SU-DHL-6 (cell line): ENCODE data around the gene FOSB.

ENCODE experiments used
- H2AFZ ChIP-seq: fragments of 200-600 bp; sonication (generic); 2 replicates; pipeline ENCODE4 v1.6.1; 2014; ENCODE audit warnings: low read depth, mild to moderate bottlenecking, moderate library complexity, mixed read lengths, antibody characterized with exemption, low read length; ENCODE audit not compliant: severe bottlenecking
- H3F3A ChIP-seq: fragments of 200-600 bp; shearing (Covaris generic); 2 replicates; pipeline ENCODE4 v1.6.0; 2016; ENCODE audit warnings: antibody characterized with exemption, mild to moderate bottlenecking; ENCODE audit not compliant: insufficient read depth
- H3K27ac ChIP-seq: fragments of 200-600 bp; sonication (generic); 2 replicates; pipeline ENCODE4 v1.5.1; 2016; ENCODE audit warnings: low read depth, mild to moderate bottlenecking, low read length, moderate library complexity, mixed read lengths
- H3K27me3 ChIP-seq: fragments of 200-600 bp; sonication (generic), shearing (Covaris generic); 2 replicates; pipeline ENCODE4 v1.6.0; 2014; ENCODE audit warnings: mild to moderate bottlenecking, low read length
- H3K36me3 ChIP-seq: fragments of 200-600 bp; sonication (generic); 2 replicates; pipeline ENCODE4 v1.6.1; 2014; ENCODE audit warnings: mild to moderate bottlenecking, low read length, mixed read lengths
- H3K4me2 ChIP-seq: fragments of 300-600, 200-600 bp; shearing (Covaris generic), sonication (generic); 2 replicates; pipeline ENCODE4 v1.6.0; 2014; ENCODE audit warnings: low read length, low read depth, mild to moderate bottlenecking; ENCODE audit not compliant: poor library complexity, severe bottlenecking
- H3K4me3 ChIP-seq: fragments of 200-600 bp; sonication (generic); 2 replicates; pipeline ENCODE4 v1.5.1; 2014; ENCODE audit warnings: antibody characterized with exemption, low read length, mild to moderate bottlenecking, mixed read lengths; ENCODE audit not compliant: insufficient read depth, poor library complexity, severe bottlenecking
- H3K79me2 ChIP-seq: fragments of 200-600 bp; sonication (generic); 2 replicates; pipeline ENCODE4 v1.6.1; 2014; ENCODE audit warnings: mild to moderate bottlenecking, low read length, moderate library complexity; ENCODE audit not compliant: insufficient read depth
- H3K9ac ChIP-seq: fragments of 200-600 bp; sonication (generic); 2 replicates; pipeline ENCODE4 v1.7.0; 2014; ENCODE audit warnings: mild to moderate bottlenecking, low read length
- H3K9me2 ChIP-seq: fragments of 200-600 bp; sonication (generic); replicated peaks from 2 replicates; pipeline ENCODE4 v1.6.1; 2014; ENCODE audit warnings: low read length; ENCODE audit not compliant: insufficient read depth
- H3K9me3 ChIP-seq: fragments of 200-600 bp; sonication (generic); 2 replicates; pipeline ENCODE4 v1.6.1; 2014; ENCODE audit warnings: low read length, mixed read lengths; ENCODE audit not compliant: insufficient read depth
- H4K20me1 ChIP-seq: fragments of 200-600 bp; sonication (generic); 2 replicates; pipeline ENCODE4 v1.6.1; 2014; ENCODE audit warnings: low read depth, mild to moderate bottlenecking, antibody characterized with exemption, low read length, moderate library complexity, mixed read lengths
- EZH2phosphoT487 ChIP-seq: fragments of 200-600 bp; sonication (generic), shearing (Covaris generic); conservative IDR thresholded peaks from 2 replicates; pipeline ENCODE4 v1.6.1; 2018; ENCODE audit warnings: mild to moderate bottlenecking, antibody characterized with exemption, low read length, moderate library complexity, mixed read lengths
- TF ChIP-seq, protein P1 (sequence below): fragments of 200-600 bp; sonication (generic); IDR thresholded peaks from one replicate; pipeline ENCODE4 v1.5.1; 2017; ENCODE audit warnings: antibody characterized with exemption, mild to moderate bottlenecking, low read length, moderate library complexity; ENCODE audit not compliant: insufficient read depth, poor library complexity, severe bottlenecking

The FOSB gene

DNA sequence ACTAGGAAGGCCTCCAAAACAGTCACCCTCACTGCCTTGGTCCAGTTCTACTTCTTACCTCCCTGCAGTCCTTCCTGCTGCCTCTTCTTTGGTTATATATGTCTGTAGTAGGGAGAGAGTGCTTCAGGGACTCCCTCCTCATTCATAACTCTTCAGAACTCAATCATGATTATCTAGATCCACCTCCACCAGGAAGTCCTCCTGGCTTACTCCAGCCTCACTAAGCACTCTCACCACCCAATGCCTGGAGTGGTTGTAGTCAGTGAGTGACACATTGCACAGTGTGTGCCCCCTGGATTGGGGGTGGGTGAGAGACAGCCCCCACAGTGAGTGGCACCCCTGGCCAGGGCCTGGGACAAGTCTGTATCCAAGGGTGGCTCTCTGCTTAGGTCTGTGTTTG is 10.0 kb upstream of the FOSB start:
- H3K79me2 ChIP-seq: no peaks in the 10 kb centered on the region
- no peaks in the 10 kb centered on the region for H3K9me2 ChIP-seq
- TF ChIP-seq, protein P1, sequence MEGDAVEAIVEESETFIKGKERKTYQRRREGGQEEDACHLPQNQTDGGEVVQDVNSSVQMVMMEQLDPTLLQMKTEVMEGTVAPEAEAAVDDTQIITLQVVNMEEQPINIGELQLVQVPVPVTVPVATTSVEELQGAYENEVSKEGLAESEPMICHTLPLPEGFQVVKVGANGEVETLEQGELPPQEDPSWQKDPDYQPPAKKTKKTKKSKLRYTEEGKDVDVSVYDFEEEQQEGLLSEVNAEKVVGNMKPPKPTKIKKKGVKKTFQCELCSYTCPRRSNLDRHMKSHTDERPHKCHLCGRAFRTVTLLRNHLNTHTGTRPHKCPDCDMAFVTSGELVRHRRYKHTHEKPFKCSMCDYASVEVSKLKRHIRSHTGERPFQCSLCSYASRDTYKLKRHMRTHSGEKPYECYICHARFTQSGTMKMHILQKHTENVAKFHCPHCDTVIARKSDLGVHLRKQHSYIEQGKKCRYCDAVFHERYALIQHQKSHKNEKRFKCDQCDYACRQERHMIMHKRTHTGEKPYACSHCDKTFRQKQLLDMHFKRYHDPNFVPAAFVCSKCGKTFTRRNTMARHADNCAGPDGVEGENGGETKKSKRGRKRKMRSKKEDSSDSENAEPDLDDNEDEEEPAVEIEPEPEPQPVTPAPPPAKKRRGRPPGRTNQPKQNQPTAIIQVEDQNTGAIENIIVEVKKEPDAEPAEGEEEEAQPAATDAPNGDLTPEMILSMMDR: no peak
- TF ChIP-seq EZH2phosphoT487: no peak
- no peak overlapping the region for H3K27ac ChIP-seq
- H4K20me1 ChIP-seq: no peaks in the 10 kb centered on the region
- no peaks in the 10 kb centered on the region for H3K36me3 ChIP-seq
- no peak overlapping the region for H3K9ac ChIP-seq
- no peak overlapping the region for H3K4me2 ChIP-seq
- H3K9me3 ChIP-seq: no peaks in the 10 kb centered on the region
- no peaks in the 10 kb centered on the region for H3F3A ChIP-seq
- no peaks in the 10 kb centered on the region for H3K27me3 ChIP-seq
- no peak overlapping the region for H2AFZ ChIP-seq
- no peak overlapping the region for H3K4me3 ChIP-seq

DNA sequence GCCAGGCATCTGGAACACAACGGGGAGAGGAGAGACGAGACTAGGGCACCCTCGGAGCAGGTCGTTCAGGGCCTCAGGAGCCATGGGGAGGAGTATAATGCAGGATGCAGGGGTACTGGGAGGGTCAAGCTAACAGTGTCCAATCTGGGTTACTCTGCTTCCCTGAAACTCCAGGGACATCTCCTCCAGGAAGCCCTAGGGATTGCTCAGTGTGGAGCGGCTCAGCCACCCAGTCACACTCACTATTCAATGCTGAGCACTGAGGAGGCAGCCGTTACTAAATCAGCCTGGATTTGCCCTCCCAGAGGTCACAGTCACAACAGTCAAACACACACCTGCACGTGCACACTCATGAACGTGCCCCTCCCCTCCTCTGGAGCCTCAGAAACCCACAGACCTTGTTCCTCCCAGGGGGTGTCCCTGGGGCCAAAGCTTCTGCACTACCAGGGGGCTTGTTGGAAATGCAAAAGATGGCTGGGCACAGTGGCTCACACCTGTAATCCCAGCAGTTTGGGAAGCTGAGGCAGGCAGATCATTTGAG is 6.9 kb upstream of the FOSB start:
- no peak overlapping the region for H3K4me3 ChIP-seq
- H3K9ac ChIP-seq: no peak overlapping the region
- no peak overlapping the region for H3K27ac ChIP-seq
- no peaks in the 10 kb centered on the region for H3K9me2 ChIP-seq
- H3K79me2 ChIP-seq: no peaks in the 10 kb centered on the region
- H3K27me3 ChIP-seq: no peaks in the 10 kb centered on the region
- H3K9me3 ChIP-seq: no peaks in the 10 kb centered on the region
- H3K4me2 ChIP-seq: no peak overlapping the region
- TF ChIP-seq, protein P1: no peak
- no peak for TF ChIP-seq EZH2phosphoT487
- no peaks in the 10 kb centered on the region for H3K36me3 ChIP-seq
- no peaks in the 10 kb centered on the region for H3F3A ChIP-seq
- H4K20me1 ChIP-seq: no peaks in the 10 kb centered on the region
- H2AFZ ChIP-seq: no peak overlapping the region

DNA sequence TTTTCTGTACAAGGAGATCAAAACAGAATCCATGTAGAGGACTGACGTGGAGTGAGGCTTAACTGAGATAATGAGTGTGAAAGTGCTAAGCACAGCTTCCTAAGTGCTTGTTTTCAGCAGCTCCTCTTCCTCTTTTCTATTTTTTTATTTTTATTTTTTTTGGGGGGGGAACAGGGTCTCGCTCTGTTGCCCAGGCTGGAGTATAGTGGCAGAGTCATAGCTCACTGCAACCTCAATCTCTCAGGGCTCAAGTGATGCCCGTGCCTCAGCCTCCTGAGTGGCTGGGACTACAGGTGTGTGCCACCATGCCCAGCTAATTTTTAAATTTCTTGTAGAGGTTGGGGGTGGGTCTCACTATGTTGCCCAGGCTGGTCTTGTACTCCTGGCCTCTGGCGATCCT is 5.6 kb upstream of the FOSB start:
- H3K79me2 ChIP-seq: no peaks in the 10 kb centered on the region
- H4K20me1 ChIP-seq: no peaks in the 10 kb centered on the region
- H3K4me2 ChIP-seq: no peak overlapping the region
- TF ChIP-seq, protein P1: no peak
- no peak for TF ChIP-seq EZH2phosphoT487
- H3K4me3 ChIP-seq: no peak overlapping the region
- H3K9me3 ChIP-seq: no peaks in the 10 kb centered on the region
- H2AFZ ChIP-seq: no peak overlapping the region
- H3K36me3 ChIP-seq: no peaks in the 10 kb centered on the region
- no peak overlapping the region for H3K27ac ChIP-seq
- no peak overlapping the region for H3K9ac ChIP-seq
- no peaks in the 10 kb centered on the region for H3F3A ChIP-seq
- H3K9me2 ChIP-seq: no peaks in the 10 kb centered on the region
- H3K27me3 ChIP-seq: no peaks in the 10 kb centered on the region
